CD4-positive, alpha-beta T cell treated with Interleukin-17A for 4 hours (primary cell): Measurements from ENCODE around the gene ATP6V0B.

Experiments used
- DNase-seq: peaks from one replicate; pipeline ENCODE4 v3.0.0-alpha.2; 2020; ENCODE audit warnings: mixed read lengths

ATP6V0B gene

GRCh38 chr1:44012404-44012803 is 37.6 kb downstream of the ATP6V0B start:
- DNase-seq = no peak

- DNase-seq = no peak
Measured at GRCh38 chr1:44012941-44013609, 38.3 kb downstream of the ATP6V0B start.

- no peak for DNase-seq
Measured at GRCh38 chr1:44013949-44014348, 39.2 kb downstream of the ATP6V0B start.

DNA sequence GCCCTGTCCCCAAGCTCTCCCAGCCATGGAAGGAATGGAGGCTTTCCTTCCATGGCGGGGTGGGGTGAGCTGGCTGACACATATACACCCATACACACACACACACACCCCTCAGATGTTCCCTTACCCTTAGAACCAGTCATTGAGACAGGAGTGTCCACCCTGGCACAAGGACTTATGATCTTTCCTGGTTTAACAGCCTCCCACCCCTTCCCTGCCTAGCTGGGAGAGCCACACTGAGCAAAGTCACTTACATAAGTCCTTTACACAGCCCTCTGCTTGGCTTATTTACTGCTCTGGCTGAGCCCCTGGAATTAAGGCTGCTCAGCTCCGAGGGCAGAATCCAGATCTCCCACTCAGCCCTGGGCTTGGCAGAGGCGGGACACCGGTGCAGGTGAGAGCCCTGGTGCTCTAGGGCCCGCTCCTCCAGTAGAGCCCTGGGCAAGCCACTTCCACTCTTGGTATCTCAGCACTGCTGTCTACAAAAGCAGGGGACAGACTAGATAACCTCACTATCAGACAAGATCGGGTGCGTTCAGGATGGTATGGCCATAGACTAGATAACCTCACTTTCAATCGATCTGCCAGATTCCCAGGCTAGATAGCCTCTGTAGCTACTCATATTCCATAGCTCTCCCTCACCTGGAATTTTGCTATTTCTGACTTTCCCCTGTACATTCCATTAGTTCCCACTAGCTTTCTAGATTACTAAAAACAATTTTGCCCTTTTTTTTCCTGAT is 39.8 kb downstream of the ATP6V0B start:
- no peak for DNase-seq

DNA sequence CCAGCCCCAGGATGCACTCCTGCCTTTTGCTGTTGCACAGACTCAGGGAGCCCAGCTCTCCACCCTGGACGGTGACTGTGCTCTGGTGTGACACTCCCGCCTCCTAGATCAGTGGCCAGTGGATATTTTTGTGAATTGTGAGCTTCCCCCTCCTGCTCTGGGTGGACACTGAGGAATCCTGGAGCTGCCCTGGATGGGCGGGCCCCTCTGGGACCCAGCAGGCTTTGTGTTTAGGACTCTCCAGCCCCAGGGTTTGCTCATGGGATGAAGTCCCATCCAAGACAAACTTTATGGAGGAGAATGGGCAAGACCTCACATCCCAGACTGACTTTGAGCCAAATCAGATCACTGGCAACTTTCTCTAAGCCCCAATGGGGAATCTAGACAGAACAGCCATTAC is 40.4 kb downstream of the ATP6V0B start:
- DNase-seq = no peak

GRCh38 chr1:44016041-44016889 is 41.5 kb downstream of the ATP6V0B start:
- DNase-seq = no peak

GRCh38 chr1:44016890-44017400 is 42.2 kb downstream of the ATP6V0B start:
- no peak for DNase-seq

GRCh38 chr1:44019466-44019948 is 44.7 kb downstream of the ATP6V0B start:
- no peak for DNase-seq

GRCh38 chr1:44020464-44020863 is 45.7 kb downstream of the ATP6V0B start:
- DNase-seq = no peak

GRCh38 chr1:44021156-44021555 is 46.4 kb downstream of the ATP6V0B start:
- DNase-seq = no peak

- DNase-seq = no peak
Measured at GRCh38 chr1:44021581-44022321, 47.0 kb downstream of the ATP6V0B start.

- no peak for DNase-seq
Measured at GRCh38 chr1:44024031-44024902, 49.5 kb downstream of the ATP6V0B start.

GRCh38 chr1:44024903-44025525 is 50.3 kb downstream of the ATP6V0B start:
- no peak for DNase-seq

DNA sequence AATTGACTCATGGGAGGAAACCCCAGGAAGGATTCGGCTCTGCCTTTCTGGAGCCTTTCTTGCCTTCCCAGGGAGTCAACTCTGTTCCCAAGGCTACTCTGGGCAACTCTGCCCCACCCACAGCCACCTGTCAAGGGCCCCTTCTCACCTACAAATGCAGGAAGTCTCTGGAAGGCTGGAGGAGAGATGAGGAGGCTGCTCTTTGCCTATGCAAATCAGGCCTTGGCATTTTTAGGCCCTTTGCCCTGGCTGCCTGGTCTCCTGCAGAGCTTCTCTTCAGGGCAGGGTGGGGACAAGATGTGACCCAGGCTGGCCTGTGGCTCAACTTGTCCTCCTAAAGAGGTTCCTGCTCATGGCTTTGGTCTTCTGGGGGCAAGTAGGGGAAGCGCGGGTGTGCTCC is 51.1 kb downstream of the ATP6V0B start:
- DNase-seq = no peak

- DNase-seq = no peak
Measured at GRCh38 chr1:44027320-44027719, 52.6 kb downstream of the ATP6V0B start.
